Esophagus muscularis mucosa (tissue), 3 donors: ENCODE results near the gene ADGRB2.

Experiments
- POLR2A ChIP-seq: fragments of 450-650 bp; IDR thresholded peaks from one replicate; pipeline ENCODE4 v1.6.1; 2017; ENCODE audit warnings: antibody characterized with exemption, moderate library complexity, mild to moderate bottlenecking, low read depth
- POLR2AphosphoS5 ChIP-seq, 2 donors: sonication (generic); formaldehyde crosslinking; IDR thresholded peaks; one replicate each; pipeline ENCODE4 v1.6.1; 2017; ENCODE audit warnings: antibody characterized with exemption in 2 of 2
- TF ChIP-seq, protein P1 (sequence below), 3 experiments: fragments of 200-600 bp in 2 of 3; fragments of 450-650 bp in 1 of 3; sonication (generic) in 2 of 3; IDR thresholded peaks; one replicate each; pipeline ENCODE4 v1.5.1; 2017 to 2019; ENCODE audit warnings: antibody characterized with exemption in 3 of 3, mild to moderate bottlenecking in 2 of 3, moderate library complexity in 1 of 3

DNA sequence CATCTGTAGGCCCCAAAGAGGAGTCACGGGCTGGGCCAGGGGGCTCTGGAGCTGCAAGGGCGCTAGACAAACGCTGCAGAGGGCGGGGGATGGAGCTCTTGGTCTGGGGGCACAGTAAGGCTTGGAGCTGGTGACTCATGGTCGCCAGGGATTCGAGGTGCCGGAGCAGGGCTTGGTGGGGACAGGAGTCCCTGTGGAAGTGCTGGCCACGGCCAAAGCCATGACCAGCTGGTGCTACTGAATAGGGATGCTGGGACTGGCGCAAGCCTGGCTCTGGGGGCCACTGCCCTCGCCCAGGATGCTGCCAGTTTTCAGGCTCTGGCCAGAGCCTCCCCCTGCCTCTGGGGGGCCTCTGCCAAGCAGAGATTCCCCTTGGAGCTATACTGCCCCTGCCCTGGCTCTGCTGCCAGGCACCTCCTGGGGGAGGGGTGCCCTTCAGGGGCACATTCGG lies 26.5 kb upstream of the ADGRB2 start:
- TF ChIP-seq, protein P1, sequence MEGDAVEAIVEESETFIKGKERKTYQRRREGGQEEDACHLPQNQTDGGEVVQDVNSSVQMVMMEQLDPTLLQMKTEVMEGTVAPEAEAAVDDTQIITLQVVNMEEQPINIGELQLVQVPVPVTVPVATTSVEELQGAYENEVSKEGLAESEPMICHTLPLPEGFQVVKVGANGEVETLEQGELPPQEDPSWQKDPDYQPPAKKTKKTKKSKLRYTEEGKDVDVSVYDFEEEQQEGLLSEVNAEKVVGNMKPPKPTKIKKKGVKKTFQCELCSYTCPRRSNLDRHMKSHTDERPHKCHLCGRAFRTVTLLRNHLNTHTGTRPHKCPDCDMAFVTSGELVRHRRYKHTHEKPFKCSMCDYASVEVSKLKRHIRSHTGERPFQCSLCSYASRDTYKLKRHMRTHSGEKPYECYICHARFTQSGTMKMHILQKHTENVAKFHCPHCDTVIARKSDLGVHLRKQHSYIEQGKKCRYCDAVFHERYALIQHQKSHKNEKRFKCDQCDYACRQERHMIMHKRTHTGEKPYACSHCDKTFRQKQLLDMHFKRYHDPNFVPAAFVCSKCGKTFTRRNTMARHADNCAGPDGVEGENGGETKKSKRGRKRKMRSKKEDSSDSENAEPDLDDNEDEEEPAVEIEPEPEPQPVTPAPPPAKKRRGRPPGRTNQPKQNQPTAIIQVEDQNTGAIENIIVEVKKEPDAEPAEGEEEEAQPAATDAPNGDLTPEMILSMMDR (IDR thresholded peaks at IDR 0.05), result no peak
- TF ChIP-seq POLR2A (no peak), POLR2AphosphoS5 (IDR thresholded peaks at IDR 0.05) (no peak)
